ENCODE measurements around the gene PCMT1.

- TF ChIP-seq CTCF (IDR thresholded peaks at IDR 0.05) (no peak), POLR2A (IDR thresholded peaks at IDR 0.05) (no peak), POLR2AphosphoS5 (IDR thresholded peaks at IDR 0.05) (no peak), EP300 (IDR thresholded peaks at IDR 0.05) (no peak)
Measured at GRCh38 chr6:149842331-149842730, 92.8 kb downstream of the PCMT1 start.
